ENCODE measurements around the gene SLC6A18. TPM values are rescaled to one million over a fixed set of nuclear protein-coding genes. Genes with fewer than 3 reads are reported as not detected.

The SLC6A18 gene
- total and polyA plus RNA-seq, 10 of the 15 experiments (the other 5 are each of a cell fraction or from before 2014, with no cell fraction given) = not detected

DNA sequence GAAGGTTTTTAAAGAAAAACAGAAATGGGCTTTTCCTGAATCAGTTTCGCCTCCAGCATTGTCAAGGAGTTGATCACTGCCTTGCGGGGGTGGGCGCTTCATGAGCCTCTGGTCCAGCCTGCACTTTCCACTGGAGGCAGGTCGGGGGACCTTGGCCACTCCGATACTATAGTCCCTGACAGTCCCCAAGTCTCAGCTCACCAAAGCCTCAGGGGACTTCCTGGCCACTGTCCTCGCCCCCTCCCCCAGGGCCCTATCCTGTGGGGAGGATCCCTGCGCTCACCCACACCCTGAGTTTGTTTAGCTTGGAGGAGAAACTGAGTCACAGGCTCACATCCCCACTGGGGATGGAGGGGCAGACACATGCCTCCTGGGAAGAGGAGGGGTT lies 22.4 kb upstream of the SLC6A18 start:
- H3K27me3 ChIP-seq (replicated peaks in 1 of 2; ENCODE audit: control insufficient read depth in 2 of 2, insufficient read depth in 2 of 2, low read length in 1 of 2) = no peaks in the 10 kb centered on the region; a peak in 1 of 4 replicates
- BruUV-seq (replicated peaks) = no TSS peak
- H3K79me2 ChIP-seq (ENCODE audit: control insufficient read depth, insufficient read depth, low read length) = no peaks in the 10 kb centered on the region
- no peaks in the 10 kb centered on the region for H4K20me1 ChIP-seq (ENCODE audit: control insufficient read depth, insufficient read depth)
- no peak overlapping the region for H3K4me2 ChIP-seq (ENCODE audit: control insufficient read depth, insufficient read depth)
- ATAC-seq (no peak), FAIRE-seq (no peak), DNase-seq (ENCODE audit: low read depth, low spot score) (no peak)
- H3K4me3 ChIP-seq = no peak overlapping the region
- no peaks in the 10 kb centered on the region for H3K4me1 ChIP-seq (ENCODE audit: control insufficient read depth, insufficient read depth, low read length)
- no peaks in the 10 kb centered on the region for H3K36me3 ChIP-seq (ENCODE audit: control insufficient read depth in 2 of 2, insufficient read depth in 2 of 2, low read length in 1 of 2)
- no peak for TF ChIP-seq MEF2B (IDR thresholded peaks at IDR 0.05; ENCODE audit: partially characterized antibody, poor library complexity, severe bottlenecking)
- TF ChIP-seq, protein P1, sequence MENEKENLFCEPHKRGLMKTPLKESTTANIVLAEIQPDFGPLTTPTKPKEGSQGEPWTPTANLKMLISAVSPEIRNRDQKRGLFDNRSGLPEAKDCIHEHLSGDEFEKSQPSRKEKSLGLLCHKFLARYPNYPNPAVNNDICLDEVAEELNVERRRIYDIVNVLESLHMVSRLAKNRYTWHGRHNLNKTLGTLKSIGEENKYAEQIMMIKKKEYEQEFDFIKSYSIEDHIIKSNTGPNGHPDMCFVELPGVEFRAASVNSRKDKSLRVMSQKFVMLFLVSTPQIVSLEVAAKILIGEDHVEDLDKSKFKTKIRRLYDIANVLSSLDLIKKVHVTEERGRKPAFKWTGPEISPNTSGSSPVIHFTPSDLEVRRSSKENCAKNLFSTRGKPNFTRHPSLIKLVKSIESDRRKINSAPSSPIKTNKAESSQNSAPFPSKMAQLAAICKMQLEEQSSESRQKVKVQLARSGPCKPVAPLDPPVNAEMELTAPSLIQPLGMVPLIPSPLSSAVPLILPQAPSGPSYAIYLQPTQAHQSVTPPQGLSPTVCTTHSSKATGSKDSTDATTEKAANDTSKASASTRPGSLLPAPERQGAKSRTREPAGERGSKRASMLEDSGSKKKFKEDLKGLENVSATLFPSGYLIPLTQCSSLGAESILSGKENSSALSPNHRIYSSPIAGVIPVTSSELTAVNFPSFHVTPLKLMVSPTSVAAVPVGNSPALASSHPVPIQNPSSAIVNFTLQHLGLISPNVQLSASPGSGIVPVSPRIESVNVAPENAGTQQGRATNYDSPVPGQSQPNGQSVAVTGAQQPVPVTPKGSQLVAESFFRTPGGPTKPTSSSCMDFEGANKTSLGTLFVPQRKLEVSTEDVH (IDR thresholded peaks at IDR 0.05; ENCODE audit: low read depth, partially characterized antibody) = no peak
- no peak for TF ChIP-seq LARP7 (IDR thresholded peaks at IDR 0.05)
- TF ChIP-seq, protein P2, sequence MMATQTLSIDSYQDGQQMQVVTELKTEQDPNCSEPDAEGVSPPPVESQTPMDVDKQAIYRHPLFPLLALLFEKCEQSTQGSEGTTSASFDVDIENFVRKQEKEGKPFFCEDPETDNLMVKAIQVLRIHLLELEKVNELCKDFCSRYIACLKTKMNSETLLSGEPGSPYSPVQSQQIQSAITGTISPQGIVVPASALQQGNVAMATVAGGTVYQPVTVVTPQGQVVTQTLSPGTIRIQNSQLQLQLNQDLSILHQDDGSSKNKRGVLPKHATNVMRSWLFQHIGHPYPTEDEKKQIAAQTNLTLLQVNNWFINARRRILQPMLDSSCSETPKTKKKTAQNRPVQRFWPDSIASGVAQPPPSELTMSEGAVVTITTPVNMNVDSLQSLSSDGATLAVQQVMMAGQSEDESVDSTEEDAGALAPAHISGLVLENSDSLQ (IDR thresholded peaks at IDR 0.05) = no peak
- TF ChIP-seq ZBTB4 (CRISPR knock-in tag; IDR thresholded peaks at IDR 0.05) = no peak
- SMC1A ChIA-PET (ENCODE audit: uncharacterized antibody, unreplicated experiment) = no interaction called here
- no peak overlapping the region for H2AFZ ChIP-seq (ENCODE audit: control insufficient read depth, low read depth, low read length)
- H3K27ac ChIP-seq (ENCODE audit: control insufficient read depth, insufficient read depth) = no peak overlapping the region
- no peaks in the 10 kb centered on the region for H3K9me3 ChIP-seq (replicated peaks; ENCODE audit: control insufficient read depth, insufficient read depth, low read length)
- POLR2A ChIA-PET = no interaction called here
- no peak overlapping the region for H3K9ac ChIP-seq (ENCODE audit: control insufficient read depth, insufficient read depth, low read length)
- in situ Hi-C loops (cut with MboI) = no loop called here
- 22% methylated on average over 7 of the region's 7 CpGs for WGBS (ENCODE audit: insufficient coverage, insufficient replicate concordance, low lambda C conversion rate, missing lambda C conversion rate)
- CTCF ChIA-PET = no interaction called here
- intact Hi-C loops (cut with micrococcal nuclease; ENCODE audit: unreplicated experiment) = no loop called here
- RAD21 ChIA-PET (ENCODE audit: unreplicated experiment) = no interaction called here
